Thyroid gland (tissue), 4 donors: ENCODE data around the gene TBC1D17. TPM values are rescaled to one million over a fixed set of nuclear protein-coding genes. Genes with fewer than 3 reads are reported as not detected.

Experiments used
- DNase-seq, 2 donors: peaks; one replicate each; pipeline ENCODE4 v3.0.0-alpha.2; 2019
- H3K27ac ChIP-seq, 3 donors: fragments of 200-600 bp; sonication (generic); 1 replicate in 2 of 3; 2 replicates in 1 of 3; pipeline ENCODE4 v1.5.1; 2016 to 2019; ENCODE audit warnings: mild to moderate bottlenecking in 1 of 3, moderate library complexity in 1 of 3
- H3K27me3 ChIP-seq: fragments of 200-600 bp; sonication (generic); one replicate; pipeline ENCODE4 v1.5.1; 2019
- H3K36me3 ChIP-seq, 2 donors: fragments of 200-600 bp; sonication (generic); one replicate each; pipeline ENCODE4 v1.5.1; 2016 to 2019
- H3K4me1 ChIP-seq, 2 donors: fragments of 200-600 bp; sonication (generic); one replicate each; pipeline ENCODE4 v1.5.1; 2017 to 2019
- H3K4me3 ChIP-seq, 3 donors: fragments of 200-600 bp; sonication (generic); replicated peaks in 1 of 3; 1 replicate in 2 of 3; 2 replicates in 1 of 3; pipeline ENCODE4 v1.5.1; 2016; ENCODE audit warnings: mild to moderate bottlenecking in 1 of 3
- H3K9me3 ChIP-seq: fragments of 200-600 bp; sonication (generic); one replicate; pipeline ENCODE4 v1.5.1; 2017
- CTCF ChIP-seq, 6 experiments: fragments of 200-600 bp in 3 of 6; fragments of 450-650 bp in 3 of 6; sonication (generic) in 3 of 6; IDR thresholded peaks; one replicate each; pipeline ENCODE4 v1.5.1; 2016 to 2019; ENCODE audit warnings: antibody characterized with exemption in 6 of 6, mild to moderate bottlenecking in 2 of 6, inconsistent platforms in 1 of 6, moderate library complexity in 1 of 6
- POLR2A ChIP-seq, 2 donors: fragments of 450-650 bp; IDR thresholded peaks; one replicate each; pipeline ENCODE4 v1.6.1; 2017; ENCODE audit warnings: antibody characterized with exemption in 2 of 2, mild to moderate bottlenecking in 2 of 2, moderate library complexity in 1 of 2
- WGBS, 2 donors: methylation state at CpG; one replicate each; pipeline ENCODE4 v1.1.5; 2017; 5-methylcytosine and 5-hydroxymethylcytosine counted together
- intact Hi-C: fragments of 100-400 bp; cut with DNase I; formaldehyde crosslinking; loops from one replicate; pipeline ENCODE4 v1.15.1; 2023
- total RNA-seq, 4 donors: library from RNA; depleted of rRNA; stranded (reverse); fragments of >200 nt; gene quantifications; one replicate each; pipeline ENCODE4 v1.2.3, GENCODE V29; 2016

TBC1D17 gene
- total RNA-seq, 4 donors from 2014 or later: 28.5 to 41.9 (median 39.7) TPM

- 90 to 93% methylated on average over 16 of the region's 16 CpGs for WGBS, 2 donors
- Histone ChIP-seq H3K27ac (no peak overlapping the region), H3K9me3 (no peaks in the 10 kb centered on the region), H3K36me3 (peaks cover 13 to 15% of the 10 kb centered on the region in 2 donors), H3K4me1 (peaks cover 8 to 15% of the 10 kb centered on the region in 2 donors), H3K4me3 (no peak overlapping the region), H3K27me3 (no peaks in the 10 kb centered on the region)
- TF ChIP-seq POLR2A (IDR thresholded peaks at IDR 0.05) (no peak), CTCF (IDR thresholded peaks at IDR 0.05) (no peak)
- intact Hi-C loops: no loop called here
- no peak for DNase-seq
Measured at GRCh38 chr19:49906879-49907564, 29.5 kb downstream of the TBC1D17 start.

- TF ChIP-seq CTCF (IDR thresholded peaks at IDR 0.05): no peak
- Histone ChIP-seq H3K36me3 (peaks cover 13 to 15% of the 10 kb centered on the region in 2 donors), H3K4me1 (peaks cover 8 to 23% of the 10 kb centered on the region in 2 donors), H3K4me3 (no peak overlapping the region), H3K9me3 (no peaks in the 10 kb centered on the region), H3K27ac (no peak overlapping the region), H3K27me3 (no peaks in the 10 kb centered on the region)
- intact Hi-C loops: no loop called here
- WGBS, 2 donors: 90 to 94% methylated on average over 21 to 23 of the region's 23 CpGs
- DNase-seq: no peak
Measured at GRCh38 chr19:49907745-49908446, 30.4 kb downstream of the TBC1D17 start.

GRCh38 chr19:49908480-49909420 lies 31.2 kb downstream of the TBC1D17 start:
- intact Hi-C loops: no loop called here
- no peaks in the 10 kb centered on the region for H3K27me3 ChIP-seq
- 95 to 96% methylated on average over 35 to 37 of the region's 37 CpGs for WGBS, 2 donors
- peaks cover 13 to 15% of the 10 kb centered on the region in 2 donors for H3K36me3 ChIP-seq
- H3K27ac ChIP-seq: no peak overlapping the region
- TF ChIP-seq POLR2A (IDR thresholded peaks at IDR 0.05) (no peak), CTCF (IDR thresholded peaks at IDR 0.05) (no peak)
- no peaks in the 10 kb centered on the region for H3K9me3 ChIP-seq
- peaks cover 8 to 23% of the 10 kb centered on the region in 2 donors for H3K4me1 ChIP-seq
- DNase-seq: no peak
- no peak overlapping the region for H3K4me3 ChIP-seq

- no peaks in the 10 kb centered on the region for H3K27me3 ChIP-seq
- DNase-seq: no peak
- TF ChIP-seq CTCF (IDR thresholded peaks at IDR 0.05): no peak
- no peak for TF ChIP-seq POLR2A (IDR thresholded peaks at IDR 0.05)
- no peak overlapping the region for H3K4me3 ChIP-seq
- H3K27ac ChIP-seq: no peak overlapping the region
- H3K4me1 ChIP-seq: peaks cover 8 to 23% of the 10 kb centered on the region in 2 donors
- peaks cover 13 to 15% of the 10 kb centered on the region in 2 donors for H3K36me3 ChIP-seq
- intact Hi-C loops: no loop called here
- WGBS, 2 donors: 83 to 92% methylated on average over 1 to 5 of the region's 5 CpGs
- H3K9me3 ChIP-seq: no peaks in the 10 kb centered on the region
Measured at GRCh38 chr19:49910179-49910578, 32.7 kb downstream of the TBC1D17 start.
